GM23338 (cell line): Measurements from ENCODE around the gene NME2. TPM values are rescaled to one million over a fixed set of nuclear protein-coding genes. Genes with fewer than 3 reads are reported as not detected.

ENCODE experiments used
- ATAC-seq: fragments of 200-7000 bp; cut with Tn5 transposase; 3 replicates; pipeline ENCODE4 v1.9.1; 2020
- DNase-seq: peaks from one replicate; pipeline ENCODE4 v3.0.0-alpha.2; 2015; ENCODE audit warnings: low spot score
- H2AFZ ChIP-seq: fragments of 200-600 bp; sonication (generic); 2 replicates; pipeline ENCODE4 v1.8.0; 2016; ENCODE audit warnings: antibody characterized with exemption, mild to moderate bottlenecking, moderate library complexity
- H3F3A ChIP-seq: fragments of 200-600 bp; sonication (generic); replicated peaks from 2 replicates; pipeline ENCODE4 v1.8.0; 2017; ENCODE audit warnings: antibody characterized with exemption, mixed run types, low read depth
- H3K27ac ChIP-seq: fragments of 200-600 bp; sonication (generic); 2 replicates; pipeline ENCODE4 v1.6.1; 2016; ENCODE audit warnings: low read depth
- H3K27me3 ChIP-seq: fragments of 200-600 bp; sonication (generic); 2 replicates; pipeline ENCODE4 v1.8.0; 2016; ENCODE audit warnings: mild to moderate bottlenecking, mixed run types, moderate library complexity; ENCODE audit not compliant: insufficient read depth
- H3K36me3 ChIP-seq: fragments of 200-600 bp; sonication (generic); 2 replicates; pipeline ENCODE4 v1.8.0; 2016; ENCODE audit warnings: mild to moderate bottlenecking; ENCODE audit not compliant: insufficient read depth
- H3K4me1 ChIP-seq: fragments of 200-600 bp; sonication (generic); 2 replicates; pipeline ENCODE4 v1.8.0; 2016; ENCODE audit warnings: mild to moderate bottlenecking, moderate library complexity; ENCODE audit not compliant: insufficient read depth
- H3K4me2 ChIP-seq: fragments of 200-600 bp; sonication (generic); 2 replicates; pipeline ENCODE4 v1.7.1; 2017; ENCODE audit warnings: mixed run types
- H3K4me3 ChIP-seq: fragments of 200-600 bp; sonication (generic); 2 replicates; pipeline ENCODE4 v1.6.1; 2016; ENCODE audit warnings: mixed run types
- H3K79me2 ChIP-seq: fragments of 200-600 bp; sonication (generic); replicated peaks from 2 replicates; pipeline ENCODE4 v1.8.0; 2017; ENCODE audit warnings: mild to moderate bottlenecking; ENCODE audit not compliant: insufficient read depth
- H3K9me2 ChIP-seq: fragments of 200-600 bp; sonication (generic); 2 replicates; pipeline ENCODE4 v1.8.0; 2017; ENCODE audit not compliant: insufficient read depth
- H4K20me1 ChIP-seq: fragments of 200-600 bp; sonication (generic); replicated peaks from 2 replicates; pipeline ENCODE4 v1.8.0; 2017; ENCODE audit warnings: mild to moderate bottlenecking; ENCODE audit not compliant: insufficient read depth
- H3K27ac Mint-ChIP-seq: 2 replicates; pipeline ENCODE4 v1.8.0; 2020; ENCODE audit warnings: inconsistent platforms, mild to moderate bottlenecking, moderate library complexity, mixed read lengths
- H3K27me3 Mint-ChIP-seq: 3 replicates; pipeline ENCODE4 v1.8.0; 2022; ENCODE audit warnings: low read depth, mild to moderate bottlenecking, moderate library complexity, mixed read lengths, inconsistent platforms; ENCODE audit not compliant: insufficient read depth, poor library complexity
- H3K36me3 Mint-ChIP-seq: 3 replicates; pipeline ENCODE4 v1.8.0; 2021; ENCODE audit warnings: low read depth, mild to moderate bottlenecking, inconsistent platforms, moderate library complexity, mixed read lengths
- H3K4me1 Mint-ChIP-seq: 3 replicates; pipeline ENCODE4 v1.8.0; 2020; ENCODE audit warnings: mild to moderate bottlenecking, inconsistent platforms, mixed read lengths
- H3K4me3 Mint-ChIP-seq: 3 replicates; pipeline ENCODE4 v1.8.0; 2021; ENCODE audit warnings: moderate library complexity, mild to moderate bottlenecking, inconsistent platforms, mixed read lengths
- H3K9me3 Mint-ChIP-seq: 3 replicates; pipeline ENCODE4 v1.8.0; 2020; ENCODE audit warnings: moderate library complexity, mild to moderate bottlenecking, inconsistent platforms, mixed read lengths
- CREB1 ChIP-seq: fragments of 250-450 bp; sonication (Bioruptor Pico); IDR thresholded peaks from 2 replicates; pipeline ENCODE4 v1.5.0; 2020; ENCODE audit warnings: low read depth, mild to moderate bottlenecking, moderate library complexity
- CTCF ChIP-seq, 2 experiments: fragments of 200-600 bp in 1 of 2; sonication (generic) in 1 of 2; conservative IDR thresholded peaks; 2 replicates each; pipeline versions ENCODE4 v1.5.1 to v1.6.1; 2016 to 2017; ENCODE audit warnings: antibody characterized with exemption in 2 of 2, low read depth in 2 of 2, mild to moderate bottlenecking in 2 of 2, moderate library complexity in 1 of 2
- EZH2 ChIP-seq: fragments of 200-600 bp; sonication (generic); IDR thresholded peaks from one replicate; pipeline ENCODE4 v1.8.0; 2017; ENCODE audit warnings: antibody characterized with exemption, mild to moderate bottlenecking, low read depth; ENCODE audit not compliant: unreplicated experiment
- EZH2phosphoT487 ChIP-seq: fragments of 200-600 bp; sonication (generic); IDR thresholded peaks from one replicate; pipeline ENCODE4 v1.8.1; 2018; ENCODE audit warnings: antibody characterized with exemption; ENCODE audit not compliant: unreplicated experiment
- JUNB ChIP-seq: IDR thresholded peaks from one replicate; pipeline ENCODE4 v1.6.1; 2016; ENCODE audit warnings: antibody characterized with exemption; ENCODE audit not compliant: unreplicated experiment
- NANOG ChIP-seq: IDR thresholded peaks from 2 replicates; pipeline ENCODE4 v1.6.1; 2016; ENCODE audit warnings: antibody characterized with exemption, borderline replicate concordance
- REST ChIP-seq: IDR thresholded peaks from one replicate; pipeline ENCODE4 v1.6.1; 2018; ENCODE audit warnings: antibody characterized with exemption; ENCODE audit not compliant: unreplicated experiment
- STAT1 ChIP-seq: IDR thresholded peaks from one replicate; pipeline ENCODE4 v1.6.1; 2016; ENCODE audit warnings: antibody characterized with exemption; ENCODE audit not compliant: unreplicated experiment
- ZNF331 ChIP-seq: fragments of 250-450 bp; sonication (Bioruptor Pico); IDR thresholded peaks from 2 replicates; pipeline ENCODE4 v1.5.0; 2020; ENCODE audit warnings: low read depth, mild to moderate bottlenecking, moderate library complexity
- ZNF462 ChIP-seq: fragments of 250-450 bp; sonication (Bioruptor Pico); IDR thresholded peaks from 2 replicates; pipeline ENCODE4 v1.5.0; 2020; ENCODE audit warnings: mild to moderate bottlenecking, moderate library complexity
- polyA plus RNA-seq: library from polyadenylated mRNA; unstranded; fragments of >200 nt; fragmentation: Nextera tagmentation; extraction: Ambion mirVana; gene quantifications from 2 replicates; pipeline ENCODE4 v1.2.1, GENCODE V29; 2016
- total RNA-seq: library from RNA; depleted of rRNA; stranded (reverse); fragments of >200 nt; shearing (Covaris generic); gene quantifications from 2 replicates; pipeline ENCODE4 v1.2.3, GENCODE V29; 2014

The NME2 gene
- total and polyA plus RNA-seq, 2 experiments from 2014 or later = 667 to 939 TPM

DNA sequence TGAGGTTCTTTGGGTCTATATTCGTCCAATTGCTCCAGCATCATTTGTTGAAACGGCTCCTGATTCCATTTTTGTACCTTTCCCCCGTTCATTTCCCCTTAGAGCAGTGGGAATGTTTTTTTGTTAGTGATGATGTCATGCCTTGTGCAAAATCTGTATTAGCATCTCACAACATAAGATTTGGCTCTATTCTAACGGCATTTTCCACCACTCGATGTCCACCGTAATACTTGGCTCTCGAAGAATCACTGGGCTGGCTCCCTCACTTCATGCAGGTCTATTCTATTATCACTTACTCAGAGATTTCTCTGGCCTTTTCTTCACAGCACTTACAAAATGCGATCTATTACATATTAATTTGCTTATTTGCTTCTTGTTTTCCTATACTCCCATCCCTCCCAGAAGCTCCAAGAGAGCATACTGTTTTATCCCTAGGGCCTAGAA is 13.4 kb upstream of the NME2 start:
- Histone ChIP-seq H3K4me2 (peak overlapping the region; percentile 73), H3K4me1 (peaks cover 7% of the 10 kb centered on the region; the same call in 1 of the 2 replicates), H3K36me3 (peaks cover 17% of the 10 kb centered on the region), H3F3A (peaks cover 5% of the 10 kb centered on the region; the same call in 1 of the 2 replicates), H3K27ac (peak overlapping the region; percentile 71), H3K4me3 (peak overlapping the region; percentile 96), H2AFZ (peak overlapping the region; percentile 52; the same call in 1 of the 2 replicates), H4K20me1 (peaks cover 15% of the 10 kb centered on the region; the same call in 1 of the 2 replicates), H3K27me3 (no peaks in the 10 kb centered on the region), H3K9me2 (no peaks in the 10 kb centered on the region), H3K79me2 (peaks cover 43% of the 10 kb centered on the region)
- ATAC-seq = no peak
- H3K27ac Mint-ChIP-seq = no peak overlapping the region
- no peaks in the 10 kb centered on the region; the same call in 1 of the 3 replicates for H3K4me1 Mint-ChIP-seq
- no peak for TF ChIP-seq ZNF462 (CRISPR knock-in tag)
- no peak for TF ChIP-seq EZH2
- TF ChIP-seq REST = no peak
- TF ChIP-seq CTCF (conservative IDR thresholded peaks at IDR 0.05; ENCODE audit: low read depth in 2 of 2) = no peak
- no peak for TF ChIP-seq JUNB
- TF ChIP-seq EZH2phosphoT487 = no peak
- no peak for TF ChIP-seq CREB1 (CRISPR knock-in tag)
- no peak for TF ChIP-seq ZNF331 (CRISPR knock-in tag)
- no peak for TF ChIP-seq NANOG
- TF ChIP-seq STAT1 = no peak
- H3K4me3 Mint-ChIP-seq = no peak overlapping the region
- H3K27me3 Mint-ChIP-seq = no peaks in the 10 kb centered on the region
- no peaks in the 10 kb centered on the region for H3K9me3 Mint-ChIP-seq
- peaks cover 28% of the 10 kb centered on the region for H3K36me3 Mint-ChIP-seq
- no peak for DNase-seq
